HCT116 (cell line): ENCODE measurements around the gene INPP1.

Source experiments
- POLR2A ChIP-seq: IDR thresholded peaks from 2 replicates; pipeline ENCODE4 v1.7.0; 2011; ENCODE audit warnings: borderline replicate concordance; ENCODE audit not compliant: insufficient read depth, insufficient read length; ENCODE audit errors: extremely low read depth
- ZFX ChIP-seq: fragments of 450-650 bp; IDR thresholded peaks from 2 replicates; pipeline ENCODE4 v1.6.1; 2017
- TF ChIP-seq, protein P1 (sequence below), 3 experiments: fragments of 200-600 bp in 1 of 3; sonication (generic) in 1 of 3; IDR thresholded peaks in 2 of 3; conservative IDR thresholded peaks in 1 of 3; 2 replicates each; pipeline ENCODE4 v1.5.1; 2012 to 2017; ENCODE audit warnings: low read depth in 2 of 3, low read length in 2 of 3, antibody characterized with exemption in 1 of 3, borderline replicate concordance in 1 of 3, control low read depth in 1 of 3, mild to moderate bottlenecking in 1 of 3, mixed read lengths in 1 of 3, mixed run types in 1 of 3, moderate library complexity in 1 of 3; ENCODE audit not compliant: insufficient read depth in 1 of 3

DNA sequence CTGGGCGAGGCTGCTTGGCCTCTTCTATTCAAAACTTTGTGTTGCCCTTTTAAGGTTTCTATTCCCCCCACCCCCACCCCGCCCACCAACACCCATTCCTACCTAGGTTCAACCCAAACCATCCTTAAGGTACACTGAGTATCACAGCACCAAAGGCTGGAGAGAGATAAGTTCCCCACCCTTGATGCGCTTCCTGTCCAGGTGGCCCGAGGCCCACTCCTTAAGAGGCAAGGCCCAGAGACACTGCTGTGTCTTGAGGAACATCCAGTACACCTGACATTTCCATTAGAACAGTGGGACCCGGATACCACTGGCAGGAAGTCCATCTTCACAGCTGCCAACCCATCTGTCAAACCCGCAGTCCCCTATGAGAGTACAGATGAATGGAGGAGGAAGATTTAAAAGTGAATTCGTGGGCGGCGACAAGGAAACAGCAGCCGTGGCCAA is 277 bp upstream of the INPP1 start:
- TF ChIP-seq, protein P1, sequence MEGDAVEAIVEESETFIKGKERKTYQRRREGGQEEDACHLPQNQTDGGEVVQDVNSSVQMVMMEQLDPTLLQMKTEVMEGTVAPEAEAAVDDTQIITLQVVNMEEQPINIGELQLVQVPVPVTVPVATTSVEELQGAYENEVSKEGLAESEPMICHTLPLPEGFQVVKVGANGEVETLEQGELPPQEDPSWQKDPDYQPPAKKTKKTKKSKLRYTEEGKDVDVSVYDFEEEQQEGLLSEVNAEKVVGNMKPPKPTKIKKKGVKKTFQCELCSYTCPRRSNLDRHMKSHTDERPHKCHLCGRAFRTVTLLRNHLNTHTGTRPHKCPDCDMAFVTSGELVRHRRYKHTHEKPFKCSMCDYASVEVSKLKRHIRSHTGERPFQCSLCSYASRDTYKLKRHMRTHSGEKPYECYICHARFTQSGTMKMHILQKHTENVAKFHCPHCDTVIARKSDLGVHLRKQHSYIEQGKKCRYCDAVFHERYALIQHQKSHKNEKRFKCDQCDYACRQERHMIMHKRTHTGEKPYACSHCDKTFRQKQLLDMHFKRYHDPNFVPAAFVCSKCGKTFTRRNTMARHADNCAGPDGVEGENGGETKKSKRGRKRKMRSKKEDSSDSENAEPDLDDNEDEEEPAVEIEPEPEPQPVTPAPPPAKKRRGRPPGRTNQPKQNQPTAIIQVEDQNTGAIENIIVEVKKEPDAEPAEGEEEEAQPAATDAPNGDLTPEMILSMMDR (IDR thresholded peaks at IDR 0.05 in 2 of 3, conservative IDR thresholded peaks at IDR 0.05 in 1 of 3; ENCODE audit: borderline replicate concordance in 1 of 3, insufficient read depth in 1 of 3, low read depth in 2 of 3, low read length in 2 of 3), result no peak
- TF ChIP-seq ZFX, result no peak
- no peak for TF ChIP-seq POLR2A
